Nephron progenitor cell (in vitro differentiated cells): ENCODE data around the gene OSBPL8.
"Not testable (repeated sequence)": the region's sequence is repeated elsewhere in the genome, so short reads cannot be mapped to it uniquely, and the experiment has no call there.

Experiments used
- DNase-seq: peaks from one replicate; pipeline ENCODE4 v3.0.0; 2021
- H3K27ac Mint-ChIP-seq: 2 replicates; pipeline ENCODE4 v1.8.0; 2021; ENCODE audit warnings: mild to moderate bottlenecking, moderate library complexity, mixed read lengths
- H3K27me3 Mint-ChIP-seq: 2 replicates; pipeline ENCODE4 v1.8.0; 2021; ENCODE audit warnings: mild to moderate bottlenecking, low read depth, mixed read lengths; ENCODE audit not compliant: poor library complexity
- H3K36me3 Mint-ChIP-seq: 2 replicates; pipeline ENCODE4 v1.8.0; 2021; ENCODE audit warnings: low read depth, mixed read lengths
- H3K4me1 Mint-ChIP-seq: 2 replicates; pipeline ENCODE4 v1.8.0; 2021; ENCODE audit warnings: mixed read lengths
- H3K4me3 Mint-ChIP-seq: 2 replicates; pipeline ENCODE4 v1.8.0; 2021; ENCODE audit warnings: mild to moderate bottlenecking, moderate library complexity, mixed read lengths
- H3K9me3 Mint-ChIP-seq: 2 replicates; pipeline ENCODE4 v1.8.0; 2021; ENCODE audit warnings: mild to moderate bottlenecking, moderate library complexity, mixed read lengths
- CTCF ChIP-seq: fragments of 200-600 bp; sonication (generic); IDR thresholded peaks from 2 replicates; pipeline ENCODE4 v1.5.0; 2021; ENCODE audit warnings: antibody characterized with exemption

OSBPL8 gene

GRCh38 chr12:76375939-76376338 is 183.6 kb downstream of the OSBPL8 start:
- Mint-ChIP-seq H3K36me3 (peaks cover 41% of the 10 kb centered on the region), H3K4me1 (no peaks in the 10 kb centered on the region), H3K27me3 (no peaks in the 10 kb centered on the region), H3K27ac (no peak overlapping the region), H3K9me3 (no peaks in the 10 kb centered on the region), H3K4me3 (no peak overlapping the region)
- no peak for TF ChIP-seq CTCF
- no peak for DNase-seq

- DNase-seq: no peak
- peaks cover 46% of the 10 kb centered on the region for H3K36me3 Mint-ChIP-seq
- no peaks in the 10 kb centered on the region for H3K27me3 Mint-ChIP-seq
- no peak overlapping the region for H3K27ac Mint-ChIP-seq
- H3K4me3 Mint-ChIP-seq: no peak overlapping the region
- no peak for TF ChIP-seq CTCF
- H3K9me3 Mint-ChIP-seq: no peaks in the 10 kb centered on the region
- H3K4me1 Mint-ChIP-seq: no peaks in the 10 kb centered on the region
These were observed 184.1 kb downstream of the OSBPL8 start for GRCh38 chr12:76375470-76375869.

GRCh38 chr12:76374386-76375020 is 185.1 kb downstream of the OSBPL8 start:
- Mint-ChIP-seq H3K36me3 (peaks cover 55% of the 10 kb centered on the region), H3K4me3 (no peak overlapping the region), H3K27ac (no peak overlapping the region), H3K27me3 (no peaks in the 10 kb centered on the region), H3K9me3 (peaks cover 3% of the 10 kb centered on the region), H3K4me1 (no peaks in the 10 kb centered on the region)
- TF ChIP-seq CTCF: no peak
- DNase-seq: no peak

- Mint-ChIP-seq H3K4me1 (no peaks in the 10 kb centered on the region), H3K9me3 (peaks cover 40% of the 10 kb centered on the region), H3K27me3 (peaks cover 3% of the 10 kb centered on the region), H3K27ac (no peak overlapping the region), H3K4me3 (no peak overlapping the region), H3K36me3 (peaks cover 82% of the 10 kb centered on the region)
- no peak for TF ChIP-seq CTCF
- DNase-seq: no peak
These were observed 191.3 kb downstream of the OSBPL8 start for GRCh38 chr12:76368230-76368629.

- H3K36me3 Mint-ChIP-seq: peaks cover 94% of the 10 kb centered on the region
- DNase-seq: no peak
- TF ChIP-seq CTCF: no peak
- no peaks in the 10 kb centered on the region for H3K4me1 Mint-ChIP-seq
- H3K9me3 Mint-ChIP-seq: peaks cover 40% of the 10 kb centered on the region
- no peak overlapping the region for H3K27ac Mint-ChIP-seq
- peaks cover 3% of the 10 kb centered on the region for H3K27me3 Mint-ChIP-seq
- no peak overlapping the region for H3K4me3 Mint-ChIP-seq
These were observed 193.4 kb downstream of the OSBPL8 start for GRCh38 chr12:76366163-76366562.

- H3K4me1 Mint-ChIP-seq, H3K27ac Mint-ChIP-seq, H3K27me3 Mint-ChIP-seq, DNase-seq, H3K4me3 Mint-ChIP-seq: not testable (repeated sequence)
- Mint-ChIP-seq H3K36me3 (peaks cover 96% of the 10 kb centered on the region), H3K9me3 (peaks cover 35% of the 10 kb centered on the region)
These were observed 195.4 kb downstream of the OSBPL8 start for GRCh38 chr12:76364131-76364530.
